CD4-positive, alpha-beta T cell (primary cell): ENCODE measurements around the gene PLCXD1. TPM values are rescaled to one million over a fixed set of nuclear protein-coding genes. Genes with fewer than 3 reads are reported as not detected.
"Not testable (repeated sequence)": the region's sequence is repeated elsewhere in the genome, so short reads cannot be mapped to it uniquely, and the experiment has no call there.

Source experiments
- ATAC-seq: fragments of 200-7000 bp; cut with Tn5 transposase; one replicate; pipeline ENCODE4 v1.10.0; 2022; ENCODE audit warnings: mild to moderate bottlenecking; ENCODE audit not compliant: poor library complexity
- CTCF ChIA-PET: fragments of 350-600 bp; sonication (Branson Sonifier 250); formaldehyde crosslinking; loops from one replicate; lab custom pipeline; 2021; ENCODE audit warnings: antibody characterized with exemption, inconsistent platforms; lab: Charles Lee
- POLR2A ChIA-PET: fragments of 350-600 bp; sonication (Branson Sonifier 250); formaldehyde crosslinking; loops from one replicate; lab custom pipeline; 2021; ENCODE audit warnings: antibody characterized with exemption, inconsistent platforms; lab: Charles Lee
- DNase-seq, 14 experiments: peaks; one replicate each; pipeline ENCODE4 v3.0.0-alpha.2; 2013 to 2020; ENCODE audit warnings: mixed read lengths in 2 of 14
- H3K27ac ChIP-seq, 2 donors: one replicate each; pipeline versions ENCODE4 v1.5.1 to v1.7.0; 2013; ENCODE audit warnings: low read length in 2 of 2, low read depth in 1 of 2, mild to moderate bottlenecking in 1 of 2
- H3K27me3 ChIP-seq, 2 experiments: 1 replicate in 1 of 2; 2 replicates in 1 of 2; pipeline versions ENCODE4 v1.6.1 to v1.7.0; 2013; ENCODE audit warnings: low read length in 2 of 2, control low read depth in 1 of 2, mild to moderate bottlenecking in 1 of 2, moderate library complexity in 1 of 2; ENCODE audit not compliant: insufficient read depth in 2 of 2, control insufficient read depth in 1 of 2
- H3K36me3 ChIP-seq: one replicate; pipeline ENCODE4 v1.6.1; 2013; ENCODE audit warnings: low read length, control low read depth; ENCODE audit not compliant: insufficient read depth
- H3K4me1 ChIP-seq: one replicate; pipeline ENCODE4 v1.6.1; 2013; ENCODE audit warnings: low read length, control low read depth; ENCODE audit not compliant: insufficient read depth
- H3K4me3 ChIP-seq: one replicate; pipeline ENCODE4 v1.5.1; 2013; ENCODE audit warnings: mild to moderate bottlenecking, low read length, moderate library complexity
- H3K9me3 ChIP-seq, 2 experiments: 1 replicate in 1 of 2; 2 replicates in 1 of 2; pipeline versions ENCODE4 v1.6.1 to v1.7.0; 2013; ENCODE audit warnings: low read length in 2 of 2, mild to moderate bottlenecking in 2 of 2, control low read depth in 1 of 2, moderate library complexity in 1 of 2; ENCODE audit not compliant: control insufficient read depth in 1 of 2, insufficient read depth in 1 of 2
- H3K27ac Mint-ChIP-seq: one replicate; pipeline ENCODE4 v1.8.0; 2020; ENCODE audit warnings: mixed read lengths
- H3K27me3 Mint-ChIP-seq: one replicate; pipeline ENCODE4 v1.8.0; 2021; ENCODE audit warnings: mixed read lengths
- H3K36me3 Mint-ChIP-seq: one replicate; pipeline ENCODE4 v1.8.0; 2021; ENCODE audit warnings: low read depth, mixed read lengths
- H3K4me1 Mint-ChIP-seq: one replicate; pipeline ENCODE4 v1.8.0; 2021; ENCODE audit warnings: low read depth, mixed read lengths
- H3K4me3 Mint-ChIP-seq: one replicate; pipeline ENCODE4 v1.8.0; 2020; ENCODE audit warnings: mild to moderate bottlenecking, mixed read lengths
- H3K9me3 Mint-ChIP-seq: one replicate; pipeline ENCODE4 v1.8.0; 2020; ENCODE audit warnings: mixed read lengths
- CTCF ChIP-seq: fragments of 200-600 bp; IDR thresholded peaks from one replicate; pipeline ENCODE4 v1.8.0; 2022; ENCODE audit warnings: antibody characterized with exemption, mild to moderate bottlenecking
- intact Hi-C, 2 experiments: fragments of 100-400 bp; cut with DNase I in 1 of 2; cut with micrococcal nuclease in 1 of 2; formaldehyde crosslinking; loops; one replicate each; pipeline versions ENCODE4 v1.15.1 to v1.9.0; 2023 to 2025; cut with DNase I, micrococcal nuclease
- total RNA-seq, 174 experiments: library from RNA in 2 of 174; stranded (reverse) in 2 of 174; gene quantifications; one replicate each; pipeline ENCODE4 v1.2.3 and lab custom pipeline; 2021 to 2026

The PLCXD1 gene
- total RNA-seq, 2 experiments from 2014 or later: 33.0 to 35.8 TPM

- ATAC-seq (no peak), DNase-seq (no peak)
- POLR2A ChIA-PET: no interaction called here
- Histone ChIP-seq H3K4me3 (no peak overlapping the region), H3K4me1 (peaks cover 2% of the 10 kb centered on the region), H3K36me3 (no peaks in the 10 kb centered on the region), H3K27me3 (no peaks in the 10 kb centered on the region), H3K27ac (no peak overlapping the region), H3K9me3 (no peaks in the 10 kb centered on the region)
- Mint-ChIP-seq H3K27ac (no peak overlapping the region), H3K4me3 (no peak overlapping the region), H3K4me1 (no peaks in the 10 kb centered on the region), H3K36me3 (no peaks in the 10 kb centered on the region), H3K27me3 (no peaks in the 10 kb centered on the region), H3K9me3 (no peaks in the 10 kb centered on the region)
- intact Hi-C loops: no loop called here
- TF ChIP-seq CTCF: no peak
- CTCF ChIA-PET: no interaction called here
These were observed 19.2 kb upstream of the PLCXD1 start for GRCh38 chrX:261919-262352.

- no peaks in the 10 kb centered on the region for H3K9me3 Mint-ChIP-seq
- POLR2A ChIA-PET: no interaction called here
These were observed 18.7 kb upstream of the PLCXD1 start for GRCh38 chrX:262381-262909.

GRCh38 chrX:264006-264405 lies 17.2 kb upstream of the PLCXD1 start:
- H3K4me1 ChIP-seq, H3K4me1 Mint-ChIP-seq, intact Hi-C loops, H3K36me3 ChIP-seq, H3K27ac Mint-ChIP-seq, ATAC-seq, H3K27me3 ChIP-seq, H3K27ac ChIP-seq, H3K9me3 Mint-ChIP-seq, H3K4me3 ChIP-seq, CTCF ChIA-PET, H3K36me3 Mint-ChIP-seq, H3K9me3 ChIP-seq, POLR2A ChIA-PET, H3K4me3 Mint-ChIP-seq, H3K27me3 Mint-ChIP-seq, DNase-seq: not testable (repeated sequence)

More at GRCh38 chrX:262381-262909, 18.7 kb upstream of the PLCXD1 start:
- ATAC-seq (no peak), DNase-seq (peak in 1 of 14 experiments; percentile 2)
- Histone ChIP-seq H3K27me3 (no peaks in the 10 kb centered on the region), H3K4me3 (no peak overlapping the region), H3K36me3 (no peaks in the 10 kb centered on the region), H3K4me1 (peaks cover 2% of the 10 kb centered on the region), H3K9me3 (no peaks in the 10 kb centered on the region), H3K27ac (no peak overlapping the region)
- no peak overlapping the region for H3K27ac Mint-ChIP-seq
- no peak for TF ChIP-seq CTCF
- H3K4me1 Mint-ChIP-seq: no peaks in the 10 kb centered on the region
- CTCF ChIA-PET: no interaction called here
- H3K36me3 Mint-ChIP-seq: no peaks in the 10 kb centered on the region
- H3K27me3 Mint-ChIP-seq: no peaks in the 10 kb centered on the region
- intact Hi-C loops: no loop called here
- H3K4me3 Mint-ChIP-seq: no peak overlapping the region
